ENCODE measurements around the gene KCNQ1OT1.

GRCh38 chr11:2649848-2650247 lies 49.9 kb downstream of the KCNQ1OT1 start:
- TF ChIP-seq, protein P1, sequence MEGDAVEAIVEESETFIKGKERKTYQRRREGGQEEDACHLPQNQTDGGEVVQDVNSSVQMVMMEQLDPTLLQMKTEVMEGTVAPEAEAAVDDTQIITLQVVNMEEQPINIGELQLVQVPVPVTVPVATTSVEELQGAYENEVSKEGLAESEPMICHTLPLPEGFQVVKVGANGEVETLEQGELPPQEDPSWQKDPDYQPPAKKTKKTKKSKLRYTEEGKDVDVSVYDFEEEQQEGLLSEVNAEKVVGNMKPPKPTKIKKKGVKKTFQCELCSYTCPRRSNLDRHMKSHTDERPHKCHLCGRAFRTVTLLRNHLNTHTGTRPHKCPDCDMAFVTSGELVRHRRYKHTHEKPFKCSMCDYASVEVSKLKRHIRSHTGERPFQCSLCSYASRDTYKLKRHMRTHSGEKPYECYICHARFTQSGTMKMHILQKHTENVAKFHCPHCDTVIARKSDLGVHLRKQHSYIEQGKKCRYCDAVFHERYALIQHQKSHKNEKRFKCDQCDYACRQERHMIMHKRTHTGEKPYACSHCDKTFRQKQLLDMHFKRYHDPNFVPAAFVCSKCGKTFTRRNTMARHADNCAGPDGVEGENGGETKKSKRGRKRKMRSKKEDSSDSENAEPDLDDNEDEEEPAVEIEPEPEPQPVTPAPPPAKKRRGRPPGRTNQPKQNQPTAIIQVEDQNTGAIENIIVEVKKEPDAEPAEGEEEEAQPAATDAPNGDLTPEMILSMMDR (IDR thresholded peaks at IDR 0.05) = no peak
- no peak for TF ChIP-seq POLR2A (IDR thresholded peaks at IDR 0.05)

All from adrenal gland (tissue), 5 donors.